ENCODE measurements around the gene MTFR2.

MTFR2 gene

GRCh38 chr6:136181512-136181833, 68.6 kb downstream of the MTFR2 start:
- no peak for DNase-seq

All from NCI-H187 (cell line).